ENCODE results near the gene GORASP2. TPM values are rescaled to one million over a fixed set of nuclear protein-coding genes. Genes with fewer than 3 reads are reported as not detected.

The GORASP2 gene
- total RNA-seq, 2 donors from 2014 or later: 90.9 to 104 TPM

- peaks cover 26% of the 10 kb centered on the region for H3K36me3 Mint-ChIP-seq (ENCODE audit: low read depth)
- DNase-seq: no peak
- no peak overlapping the region for H3K9ac ChIP-seq (ENCODE audit: extremely low read depth, low read length, poor library complexity, severe bottlenecking)
- peaks cover 25% of the 10 kb centered on the region for H3K4me1 Mint-ChIP-seq
- no peak overlapping the region for H3K27ac ChIP-seq (ENCODE audit: low read depth, low read length)
- H3K9me3 ChIP-seq (ENCODE audit: control insufficient read depth, low read length): peaks cover 5% of the 10 kb centered on the region
- H3K4me3 Mint-ChIP-seq: no peak overlapping the region
- no peak overlapping the region for H3K27ac Mint-ChIP-seq
- H3K27me3 Mint-ChIP-seq (ENCODE audit: insufficient read depth): no peaks in the 10 kb centered on the region
- H3K4me3 ChIP-seq (ENCODE audit: low read length): no peak overlapping the region
- peaks cover 33% of the 10 kb centered on the region for H3K36me3 ChIP-seq (ENCODE audit: control insufficient read depth, insufficient read depth, low read length)
- H3K27me3 ChIP-seq (ENCODE audit: control insufficient read depth, insufficient read depth, low read length, poor library complexity, severe bottlenecking): no peaks in the 10 kb centered on the region
- peaks cover 7% of the 10 kb centered on the region for H3K9me3 Mint-ChIP-seq
- no peak for TF ChIP-seq CTCF (conservative IDR thresholded peaks at IDR 0.05)
- WGBS, 2 experiments (ENCODE audit: insufficient coverage in 1 of 2, insufficient read length in 1 of 2): 91% methylated on average over 1 of the region's 1 CpG; no CpG with 5 or more reads in 1 of the 2 experiments
- no peaks in the 10 kb centered on the region for H3K4me1 ChIP-seq (ENCODE audit: control insufficient read depth, insufficient read depth, low read length)
Measured at GRCh38 chr2:170932166-170932565, 3.1 kb downstream of the GORASP2 start.

- peaks cover 39% of the 10 kb centered on the region for H3K36me3 ChIP-seq (ENCODE audit: control insufficient read depth, insufficient read depth, low read length)
- no peaks in the 10 kb centered on the region for H3K27me3 ChIP-seq (ENCODE audit: control insufficient read depth, insufficient read depth, low read length, poor library complexity, severe bottlenecking)
- H3K9me3 ChIP-seq (ENCODE audit: control insufficient read depth, low read length): peaks cover 4% of the 10 kb centered on the region
- Mint-ChIP-seq H3K4me1 (peaks cover 24% of the 10 kb centered on the region), H3K4me3 (no peak overlapping the region), H3K9me3 (peaks cover 3% of the 10 kb centered on the region), H3K27me3 (ENCODE audit: insufficient read depth) (no peaks in the 10 kb centered on the region), H3K36me3 (ENCODE audit: low read depth) (peaks cover 26% of the 10 kb centered on the region), H3K27ac (no peak overlapping the region)
- no peak overlapping the region for H3K4me3 ChIP-seq (ENCODE audit: low read length)
- H3K4me1 ChIP-seq (ENCODE audit: control insufficient read depth, insufficient read depth, low read length): no peaks in the 10 kb centered on the region
- no peak overlapping the region for H3K9ac ChIP-seq (ENCODE audit: extremely low read depth, low read length, poor library complexity, severe bottlenecking)
- no peak overlapping the region for H3K27ac ChIP-seq (ENCODE audit: low read depth, low read length)
- no peak for TF ChIP-seq CTCF (conservative IDR thresholded peaks at IDR 0.05)
- no peak for DNase-seq
Measured at GRCh38 chr2:170932948-170933347, 3.9 kb downstream of the GORASP2 start.

GRCh38 chr2:170937709-170938379 lies 8.8 kb downstream of the GORASP2 start:
- Histone ChIP-seq H3K9me3 (ENCODE audit: control insufficient read depth, low read length) (no peaks in the 10 kb centered on the region), H3K9ac (ENCODE audit: extremely low read depth, low read length, poor library complexity, severe bottlenecking) (no peak overlapping the region), H3K4me3 (ENCODE audit: low read length) (no peak overlapping the region), H3K27me3 (ENCODE audit: control insufficient read depth, insufficient read depth, low read length, poor library complexity, severe bottlenecking) (no peaks in the 10 kb centered on the region), H3K36me3 (ENCODE audit: control insufficient read depth, insufficient read depth, low read length) (peaks cover 51% of the 10 kb centered on the region), H3K27ac (ENCODE audit: low read depth, low read length) (no peak overlapping the region), H3K4me1 (ENCODE audit: control insufficient read depth, insufficient read depth, low read length) (no peaks in the 10 kb centered on the region)
- Mint-ChIP-seq H3K4me1 (peaks cover 4% of the 10 kb centered on the region), H3K27me3 (ENCODE audit: insufficient read depth) (no peaks in the 10 kb centered on the region), H3K9me3 (no peaks in the 10 kb centered on the region), H3K36me3 (ENCODE audit: low read depth) (peaks cover 25% of the 10 kb centered on the region), H3K4me3 (no peak overlapping the region), H3K27ac (no peak overlapping the region)
- no peak for TF ChIP-seq CTCF (conservative IDR thresholded peaks at IDR 0.05)
- DNase-seq: no peak
- WGBS, 2 experiments (ENCODE audit: insufficient coverage in 1 of 2, insufficient read length in 1 of 2): 56 to 91% methylated on average over 1 to 3 of the region's 3 CpGs
